ENCODE measurements around the gene AATF.

Gene AATF

DNA sequence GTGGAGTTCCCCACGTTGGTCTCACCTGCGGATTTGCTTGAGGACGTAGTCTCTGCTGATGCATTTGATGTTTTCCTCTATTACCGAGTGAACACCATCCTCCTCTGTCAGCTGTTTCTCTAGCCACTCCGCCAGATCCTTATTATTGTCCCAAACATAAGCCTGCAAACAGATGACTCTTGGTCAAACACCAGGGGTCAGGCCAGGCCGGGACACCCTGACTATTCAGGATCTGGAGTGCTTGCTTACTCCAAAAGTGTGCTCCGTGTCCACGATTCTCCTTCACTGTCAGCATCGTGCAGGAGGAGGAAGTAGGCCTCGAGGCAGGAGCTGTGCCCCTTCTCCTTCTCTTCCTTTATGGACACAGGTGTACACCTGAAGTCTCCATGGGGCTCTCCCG lies 140.2 kb downstream of the AATF start:
- H3K27me3 ChIP-seq (ENCODE audit: insufficient read depth, low read length), result no peaks in the 10 kb centered on the region
- H3K4me1 ChIP-seq (ENCODE audit: insufficient read depth, low read length, severe bottlenecking), result peaks cover 3% of the 10 kb centered on the region
- H3K9me2 ChIP-seq (ENCODE audit: low read depth, low read length), result no peaks in the 10 kb centered on the region
- H3K36me3 ChIP-seq (ENCODE audit: insufficient read depth, low read length), result peaks cover 93% of the 10 kb centered on the region
- H3K9ac ChIP-seq (ENCODE audit: low read length), result no peak overlapping the region
- H3K27ac ChIP-seq (ENCODE audit: low read depth, low read length, poor library complexity, severe bottlenecking), result no peak overlapping the region
- H3F3A ChIP-seq (ENCODE audit: insufficient read depth, low read length), result no peaks in the 10 kb centered on the region
- no peak overlapping the region for H3K4me3 ChIP-seq (ENCODE audit: low read depth, low read length, poor library complexity, severe bottlenecking)
- TF ChIP-seq, protein P1, sequence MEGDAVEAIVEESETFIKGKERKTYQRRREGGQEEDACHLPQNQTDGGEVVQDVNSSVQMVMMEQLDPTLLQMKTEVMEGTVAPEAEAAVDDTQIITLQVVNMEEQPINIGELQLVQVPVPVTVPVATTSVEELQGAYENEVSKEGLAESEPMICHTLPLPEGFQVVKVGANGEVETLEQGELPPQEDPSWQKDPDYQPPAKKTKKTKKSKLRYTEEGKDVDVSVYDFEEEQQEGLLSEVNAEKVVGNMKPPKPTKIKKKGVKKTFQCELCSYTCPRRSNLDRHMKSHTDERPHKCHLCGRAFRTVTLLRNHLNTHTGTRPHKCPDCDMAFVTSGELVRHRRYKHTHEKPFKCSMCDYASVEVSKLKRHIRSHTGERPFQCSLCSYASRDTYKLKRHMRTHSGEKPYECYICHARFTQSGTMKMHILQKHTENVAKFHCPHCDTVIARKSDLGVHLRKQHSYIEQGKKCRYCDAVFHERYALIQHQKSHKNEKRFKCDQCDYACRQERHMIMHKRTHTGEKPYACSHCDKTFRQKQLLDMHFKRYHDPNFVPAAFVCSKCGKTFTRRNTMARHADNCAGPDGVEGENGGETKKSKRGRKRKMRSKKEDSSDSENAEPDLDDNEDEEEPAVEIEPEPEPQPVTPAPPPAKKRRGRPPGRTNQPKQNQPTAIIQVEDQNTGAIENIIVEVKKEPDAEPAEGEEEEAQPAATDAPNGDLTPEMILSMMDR (IDR thresholded peaks at IDR 0.05; ENCODE audit: low read length), result no peak
- no peak for TF ChIP-seq EZH2 (IDR thresholded peaks at IDR 0.05; ENCODE audit: borderline replicate concordance, low read length)
- H3K79me2 ChIP-seq (ENCODE audit: insufficient read depth, low read length), result no peaks in the 10 kb centered on the region
- no peaks in the 10 kb centered on the region for H4K20me1 ChIP-seq (ENCODE audit: insufficient read depth, low read length)
- H3K4me2 ChIP-seq (ENCODE audit: low read length), result no peak overlapping the region
- H3K9me3 ChIP-seq (ENCODE audit: low read length), result no peaks in the 10 kb centered on the region
- no peak overlapping the region for H2AFZ ChIP-seq (ENCODE audit: low read length)

DNA sequence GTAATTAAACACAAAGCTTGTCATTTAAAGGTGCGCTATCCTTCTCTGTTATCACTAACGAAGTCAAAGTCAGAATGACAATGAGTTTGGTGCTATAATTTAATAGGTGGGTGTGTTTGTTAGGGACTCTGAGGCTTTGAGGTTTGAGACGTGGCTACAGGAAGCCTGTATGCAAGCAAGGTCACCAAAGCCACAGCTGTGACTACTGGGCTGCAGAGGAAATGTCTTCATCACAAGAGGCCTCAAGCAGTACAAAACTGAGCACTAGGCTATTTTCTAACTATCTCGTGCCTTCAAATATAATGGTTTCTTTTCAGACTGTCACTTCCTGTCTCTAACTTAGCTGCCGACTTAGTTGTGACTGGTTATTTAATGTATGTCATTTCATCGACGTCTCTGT lies 141.2 kb downstream of the AATF start:
- Histone ChIP-seq H3K4me1 (ENCODE audit: insufficient read depth, low read length, severe bottlenecking) (peaks cover 3% of the 10 kb centered on the region), H3K9me3 (ENCODE audit: low read length) (no peaks in the 10 kb centered on the region), H3F3A (ENCODE audit: insufficient read depth, low read length) (no peaks in the 10 kb centered on the region), H3K27ac (ENCODE audit: low read depth, low read length, poor library complexity, severe bottlenecking) (no peak overlapping the region), H3K9ac (ENCODE audit: low read length) (no peak overlapping the region), H3K27me3 (ENCODE audit: insufficient read depth, low read length) (no peaks in the 10 kb centered on the region), H3K36me3 (ENCODE audit: insufficient read depth, low read length) (peaks cover 97% of the 10 kb centered on the region), H2AFZ (ENCODE audit: low read length) (no peak overlapping the region), H3K4me3 (ENCODE audit: low read depth, low read length, poor library complexity, severe bottlenecking) (no peak overlapping the region), H3K79me2 (ENCODE audit: insufficient read depth, low read length) (no peaks in the 10 kb centered on the region), H3K4me2 (ENCODE audit: low read length) (no peak overlapping the region), H4K20me1 (ENCODE audit: insufficient read depth, low read length) (no peaks in the 10 kb centered on the region), H3K9me2 (ENCODE audit: low read depth, low read length) (no peaks in the 10 kb centered on the region)
- no peak for TF ChIP-seq EZH2 (IDR thresholded peaks at IDR 0.05; ENCODE audit: borderline replicate concordance, low read length)
- TF ChIP-seq, protein P1 (IDR thresholded peaks at IDR 0.05; ENCODE audit: low read length), result no peak

DNA sequence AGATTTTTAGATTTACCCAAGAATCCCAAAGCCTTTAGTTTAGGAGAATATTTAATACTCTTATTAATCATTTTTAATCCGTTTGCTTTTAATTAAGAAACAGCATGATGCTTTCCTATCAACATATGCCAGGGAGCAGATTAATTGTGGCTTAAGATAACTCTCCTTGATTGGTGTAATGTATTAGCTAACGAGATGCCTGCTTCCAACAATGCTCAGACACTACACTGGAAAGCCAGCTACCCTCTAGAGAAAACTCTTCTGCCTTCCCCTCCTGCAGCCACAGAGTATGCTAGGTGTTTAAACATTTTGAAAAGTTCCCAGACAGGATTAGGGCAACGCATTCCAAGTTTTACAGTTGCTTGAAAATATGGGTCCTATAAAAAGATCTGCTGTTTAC lies 142.2 kb downstream of the AATF start:
- TF ChIP-seq EZH2 (IDR thresholded peaks at IDR 0.05; ENCODE audit: borderline replicate concordance, low read length), result no peak
- TF ChIP-seq, protein P1 (IDR thresholded peaks at IDR 0.05; ENCODE audit: low read length), result no peak
- peaks cover 3% of the 10 kb centered on the region for H3K4me1 ChIP-seq (ENCODE audit: insufficient read depth, low read length, severe bottlenecking)
- H3K9me3 ChIP-seq (ENCODE audit: low read length), result no peaks in the 10 kb centered on the region
- no peaks in the 10 kb centered on the region for H3K9me2 ChIP-seq (ENCODE audit: low read depth, low read length)
- no peaks in the 10 kb centered on the region for H3F3A ChIP-seq (ENCODE audit: insufficient read depth, low read length)
- H3K27me3 ChIP-seq (ENCODE audit: insufficient read depth, low read length), result no peaks in the 10 kb centered on the region
- no peak overlapping the region for H3K9ac ChIP-seq (ENCODE audit: low read length)
- peaks cover 94% of the 10 kb centered on the region for H3K36me3 ChIP-seq (ENCODE audit: insufficient read depth, low read length)
- H4K20me1 ChIP-seq (ENCODE audit: insufficient read depth, low read length), result no peaks in the 10 kb centered on the region
- H3K79me2 ChIP-seq (ENCODE audit: insufficient read depth, low read length), result no peaks in the 10 kb centered on the region
- no peak overlapping the region for H3K4me2 ChIP-seq (ENCODE audit: low read length)
- H3K27ac ChIP-seq (ENCODE audit: low read depth, low read length, poor library complexity, severe bottlenecking), result no peak overlapping the region
- H3K4me3 ChIP-seq (ENCODE audit: low read depth, low read length, poor library complexity, severe bottlenecking), result no peak overlapping the region
- H2AFZ ChIP-seq (ENCODE audit: low read length), result no peak overlapping the region
